ENCODE measurements around the gene RP9.

DNA sequence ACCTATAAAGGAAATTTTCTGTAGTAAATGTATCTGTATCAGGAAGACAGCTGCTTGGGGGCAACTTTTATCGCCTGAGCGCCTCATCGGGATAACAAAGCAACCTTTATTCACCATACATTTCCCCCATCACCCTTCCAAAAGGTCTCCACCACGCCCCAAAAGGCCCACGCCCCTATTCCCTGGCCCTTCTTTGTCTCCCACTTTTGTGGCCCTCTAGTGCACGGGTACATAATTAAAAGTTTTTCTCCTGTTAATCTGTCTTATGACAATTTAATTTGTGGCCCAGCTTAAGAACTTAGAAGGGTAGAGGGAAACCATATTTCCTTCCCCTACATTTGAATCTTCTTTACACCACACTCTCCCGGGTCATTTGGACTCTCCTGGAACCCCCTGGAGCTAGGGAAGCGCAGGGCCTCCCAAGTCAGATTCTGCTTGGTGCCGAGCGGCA, 625 bp downstream of the RP9 start:
- TF ChIP-seq, protein P1, sequence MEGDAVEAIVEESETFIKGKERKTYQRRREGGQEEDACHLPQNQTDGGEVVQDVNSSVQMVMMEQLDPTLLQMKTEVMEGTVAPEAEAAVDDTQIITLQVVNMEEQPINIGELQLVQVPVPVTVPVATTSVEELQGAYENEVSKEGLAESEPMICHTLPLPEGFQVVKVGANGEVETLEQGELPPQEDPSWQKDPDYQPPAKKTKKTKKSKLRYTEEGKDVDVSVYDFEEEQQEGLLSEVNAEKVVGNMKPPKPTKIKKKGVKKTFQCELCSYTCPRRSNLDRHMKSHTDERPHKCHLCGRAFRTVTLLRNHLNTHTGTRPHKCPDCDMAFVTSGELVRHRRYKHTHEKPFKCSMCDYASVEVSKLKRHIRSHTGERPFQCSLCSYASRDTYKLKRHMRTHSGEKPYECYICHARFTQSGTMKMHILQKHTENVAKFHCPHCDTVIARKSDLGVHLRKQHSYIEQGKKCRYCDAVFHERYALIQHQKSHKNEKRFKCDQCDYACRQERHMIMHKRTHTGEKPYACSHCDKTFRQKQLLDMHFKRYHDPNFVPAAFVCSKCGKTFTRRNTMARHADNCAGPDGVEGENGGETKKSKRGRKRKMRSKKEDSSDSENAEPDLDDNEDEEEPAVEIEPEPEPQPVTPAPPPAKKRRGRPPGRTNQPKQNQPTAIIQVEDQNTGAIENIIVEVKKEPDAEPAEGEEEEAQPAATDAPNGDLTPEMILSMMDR (IDR thresholded peaks at IDR 0.05; ENCODE audit: insufficient read depth, low read depth, low read length): peak; percentile 18
- TF ChIP-seq EZH2 (IDR thresholded peaks at IDR 0.05; ENCODE audit: insufficient read depth, low read length): no peak
